ENCODE data around the gene MICB. TPM values are rescaled to one million over a fixed set of nuclear protein-coding genes. Genes with fewer than 3 reads are reported as not detected.
A peak's percentile ranks its signal among the peaks of the same experiment; 100 is the strongest.

MICB gene
- total RNA-seq, 1 experiment from 2014 or later: 13.2 TPM

GRCh38 chr6:31534011-31534410, 36.1 kb downstream of the MICB start:
- H3K9me3 ChIP-seq (ENCODE audit: low read length): no peaks in the 10 kb centered on the region
- H3K9me2 ChIP-seq (replicated peaks; ENCODE audit: insufficient read depth, low read length): no peaks in the 10 kb centered on the region
- DNase-seq: no peak
- H3K27me3 ChIP-seq (ENCODE audit: low read length): no peaks in the 10 kb centered on the region
- H3K79me2 ChIP-seq (ENCODE audit: low read length): peaks cover 17% of the 10 kb centered on the region
- H2AFZ ChIP-seq (ENCODE audit: low read length): no peak overlapping the region
- H3K4me2 ChIP-seq (ENCODE audit: low read depth, low read length, poor library complexity, severe bottlenecking): no peak overlapping the region
- peaks cover 51% of the 10 kb centered on the region for H4K20me1 ChIP-seq (ENCODE audit: insufficient read depth, low read depth, low read length)
- H3K4me3 ChIP-seq (ENCODE audit: low read length): no peak overlapping the region
- H3K4me1 ChIP-seq (ENCODE audit: low read length): peaks cover 6% of the 10 kb centered on the region
- no peak overlapping the region for H3K9ac ChIP-seq (ENCODE audit: low read length)
- no peak overlapping the region for H3K27ac ChIP-seq (ENCODE audit: low read length)
- H3K36me3 ChIP-seq (ENCODE audit: insufficient read depth, low read length): peaks cover 82% of the 10 kb centered on the region

- Histone ChIP-seq H3K9ac (ENCODE audit: low read length) (no peak overlapping the region), H2AFZ (ENCODE audit: low read length) (no peak overlapping the region), H3K27me3 (ENCODE audit: low read length) (no peaks in the 10 kb centered on the region), H3K4me1 (ENCODE audit: low read length) (peaks cover 11% of the 10 kb centered on the region), H3K27ac (ENCODE audit: low read length) (no peak overlapping the region), H4K20me1 (ENCODE audit: insufficient read depth, low read depth, low read length) (peaks cover 57% of the 10 kb centered on the region), H3K9me3 (ENCODE audit: low read length) (no peaks in the 10 kb centered on the region), H3K4me3 (ENCODE audit: low read length) (no peak overlapping the region), H3K4me2 (ENCODE audit: low read depth, low read length, poor library complexity, severe bottlenecking) (no peak overlapping the region), H3K36me3 (ENCODE audit: insufficient read depth, low read length) (peaks cover 88% of the 10 kb centered on the region), H3K79me2 (ENCODE audit: low read length) (peaks cover 23% of the 10 kb centered on the region), H3K9me2 (replicated peaks; ENCODE audit: insufficient read depth, low read length) (no peaks in the 10 kb centered on the region)
- no peak for DNase-seq
Measured at GRCh38 chr6:31534521-31535040, 36.6 kb downstream of the MICB start.

DNA sequence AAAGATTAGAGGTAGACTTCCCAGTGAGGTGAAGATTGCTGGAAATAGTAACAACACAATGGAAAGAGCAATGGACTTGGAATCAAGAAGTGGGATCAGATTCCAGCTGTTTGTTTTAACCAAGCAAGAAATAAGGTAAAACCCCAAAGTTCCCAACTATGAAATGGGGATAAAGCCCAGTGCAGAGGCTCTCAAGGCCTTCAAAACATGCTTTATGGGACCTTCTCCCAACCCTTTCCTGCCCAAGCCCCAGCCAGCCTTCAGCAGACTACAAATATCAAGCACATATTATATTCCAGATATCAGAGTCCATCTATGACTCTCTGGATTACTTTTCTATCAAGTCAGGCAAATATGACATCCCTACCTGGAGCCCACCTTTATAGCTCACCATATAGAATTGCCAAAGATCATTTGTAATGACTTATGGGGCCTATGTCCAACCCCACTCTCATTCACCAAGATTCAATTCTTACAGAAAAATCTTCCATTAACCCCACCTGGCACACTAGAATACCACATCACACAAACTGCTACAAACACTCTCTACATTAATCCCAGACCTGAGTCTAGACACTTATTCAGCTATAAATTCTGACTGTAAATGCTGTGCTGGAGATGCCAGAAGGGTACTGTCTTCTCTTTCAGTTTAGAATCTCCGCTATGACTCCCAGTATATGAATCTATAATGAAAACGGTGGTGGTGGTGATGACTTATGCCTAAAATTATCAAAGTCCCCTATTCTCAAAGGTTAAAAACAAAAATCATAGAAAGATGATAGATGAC, 37.8 kb downstream of the MICB start:
- H4K20me1 ChIP-seq (ENCODE audit: insufficient read depth, low read depth, low read length): peaks cover 65% of the 10 kb centered on the region

GRCh38 chr6:31538805-31539400, 41.0 kb downstream of the MICB start:
- H3K9me2 ChIP-seq (replicated peaks; ENCODE audit: insufficient read depth, low read length): no peaks in the 10 kb centered on the region
- H3K4me2 ChIP-seq (ENCODE audit: low read depth, low read length, poor library complexity, severe bottlenecking): peak overlapping the region; percentile 98
- no peaks in the 10 kb centered on the region for H3K27me3 ChIP-seq (ENCODE audit: low read length)
- no peaks in the 10 kb centered on the region for H3K9me3 ChIP-seq (ENCODE audit: low read length)
- H3K27ac ChIP-seq (ENCODE audit: low read length): no peak overlapping the region
- H3K4me3 ChIP-seq (ENCODE audit: low read length): 0 out of 2 replicates have a peak overlapping the region, but pooled peaks have one; percentile 96
- peaks cover 62% of the 10 kb centered on the region for H3K79me2 ChIP-seq (ENCODE audit: low read length)
- DNase-seq: peak; percentile 41
- H3K4me1 ChIP-seq (ENCODE audit: low read length): peaks cover 38% of the 10 kb centered on the region
- peak overlapping the region; percentile 96; the same call in 1 of the 2 replicates for H3K9ac ChIP-seq (ENCODE audit: low read length)
- H4K20me1 ChIP-seq (ENCODE audit: insufficient read depth, low read depth, low read length): peaks cover 62% of the 10 kb centered on the region
- H3K36me3 ChIP-seq (ENCODE audit: insufficient read depth, low read length): peaks cover 71% of the 10 kb centered on the region
- no peak overlapping the region for H2AFZ ChIP-seq (ENCODE audit: low read length)

More for the DNA sequence above, 37.8 kb downstream of the MICB start:
- no peak overlapping the region for H3K4me3 ChIP-seq (ENCODE audit: low read length)
- H3K27ac ChIP-seq (ENCODE audit: low read length): no peak overlapping the region
- H3K9me2 ChIP-seq (replicated peaks; ENCODE audit: insufficient read depth, low read length): no peaks in the 10 kb centered on the region
- DNase-seq: no peak
- H3K27me3 ChIP-seq (ENCODE audit: low read length): no peaks in the 10 kb centered on the region
- peaks cover 23% of the 10 kb centered on the region for H3K4me1 ChIP-seq (ENCODE audit: low read length)
- peaks cover 34% of the 10 kb centered on the region for H3K79me2 ChIP-seq (ENCODE audit: low read length)
- H3K36me3 ChIP-seq (ENCODE audit: insufficient read depth, low read length): peaks cover 89% of the 10 kb centered on the region
- no peak overlapping the region for H2AFZ ChIP-seq (ENCODE audit: low read length)
- H3K9me3 ChIP-seq (ENCODE audit: low read length): no peaks in the 10 kb centered on the region
- no peak overlapping the region for H3K9ac ChIP-seq (ENCODE audit: low read length)
- H3K4me2 ChIP-seq (ENCODE audit: low read depth, low read length, poor library complexity, severe bottlenecking): no peak overlapping the region

- Histone ChIP-seq H3K9ac (ENCODE audit: low read length) (peak overlapping the region; percentile 96), H3K4me3 (ENCODE audit: low read length) (peak overlapping the region; percentile 96), H3K79me2 (ENCODE audit: low read length) (peaks cover 62% of the 10 kb centered on the region), H3K36me3 (ENCODE audit: insufficient read depth, low read length) (peaks cover 54% of the 10 kb centered on the region), H3K9me3 (ENCODE audit: low read length) (no peaks in the 10 kb centered on the region), H3K4me2 (ENCODE audit: low read depth, low read length, poor library complexity, severe bottlenecking) (peak overlapping the region; percentile 98), H3K9me2 (replicated peaks; ENCODE audit: insufficient read depth, low read length) (no peaks in the 10 kb centered on the region), H4K20me1 (ENCODE audit: insufficient read depth, low read depth, low read length) (peaks cover 46% of the 10 kb centered on the region), H2AFZ (ENCODE audit: low read length) (no peak overlapping the region), H3K27ac (ENCODE audit: low read length) (peak overlapping the region; percentile 95), H3K4me1 (ENCODE audit: low read length) (peaks cover 53% of the 10 kb centered on the region), H3K27me3 (ENCODE audit: low read length) (no peaks in the 10 kb centered on the region)
- no peak for DNase-seq
Measured at GRCh38 chr6:31540640-31541039, 42.7 kb downstream of the MICB start.

DNA sequence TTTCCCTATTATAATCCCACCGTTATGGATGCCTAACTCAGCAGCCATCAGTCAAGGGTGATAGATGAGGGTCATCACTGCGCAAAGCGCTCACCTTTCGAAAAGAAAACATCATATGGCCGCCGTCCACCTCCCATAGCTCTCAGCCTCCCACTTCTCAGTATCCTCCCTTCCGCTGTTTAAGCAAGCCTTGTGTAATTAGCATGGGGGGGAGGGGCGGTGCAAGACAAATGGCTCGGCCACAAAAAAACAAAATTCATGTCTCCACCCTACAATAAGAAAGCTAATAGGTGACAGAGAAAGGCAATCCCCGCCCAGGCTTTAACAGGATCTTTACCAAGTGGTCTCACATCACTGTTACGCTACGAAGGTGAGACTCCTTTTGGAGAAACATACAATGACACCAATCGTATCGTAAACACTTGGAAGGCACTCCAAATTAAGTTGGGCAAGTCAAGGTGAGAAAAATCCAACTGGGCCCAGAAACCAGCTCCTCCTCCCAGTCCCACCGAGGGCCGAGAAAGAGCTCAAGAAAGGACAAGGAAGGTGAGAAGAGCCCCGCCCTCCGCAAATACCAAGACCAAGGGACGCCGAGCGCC, 43.2 kb downstream of the MICB start:
- H3K79me2 ChIP-seq (ENCODE audit: low read length): peaks cover 59% of the 10 kb centered on the region
- peaks cover 58% of the 10 kb centered on the region for H3K4me1 ChIP-seq (ENCODE audit: low read length)
- H3K9me3 ChIP-seq (ENCODE audit: low read length): no peaks in the 10 kb centered on the region
- peak overlapping the region; percentile 96 for H3K9ac ChIP-seq (ENCODE audit: low read length)
- H4K20me1 ChIP-seq (ENCODE audit: insufficient read depth, low read depth, low read length): peaks cover 41% of the 10 kb centered on the region
- H3K9me2 ChIP-seq (replicated peaks; ENCODE audit: insufficient read depth, low read length): no peaks in the 10 kb centered on the region
- no peak overlapping the region for H2AFZ ChIP-seq (ENCODE audit: low read length)
- H3K27ac ChIP-seq (ENCODE audit: low read length): peak overlapping the region; percentile 95
- DNase-seq: peak; percentile 89
- H3K4me2 ChIP-seq (ENCODE audit: low read depth, low read length, poor library complexity, severe bottlenecking): peak overlapping the region; percentile 98
- H3K4me3 ChIP-seq (ENCODE audit: low read length): peak overlapping the region; percentile 96
- H3K27me3 ChIP-seq (ENCODE audit: low read length): no peaks in the 10 kb centered on the region
- peaks cover 49% of the 10 kb centered on the region for H3K36me3 ChIP-seq (ENCODE audit: insufficient read depth, low read length)

DNA sequence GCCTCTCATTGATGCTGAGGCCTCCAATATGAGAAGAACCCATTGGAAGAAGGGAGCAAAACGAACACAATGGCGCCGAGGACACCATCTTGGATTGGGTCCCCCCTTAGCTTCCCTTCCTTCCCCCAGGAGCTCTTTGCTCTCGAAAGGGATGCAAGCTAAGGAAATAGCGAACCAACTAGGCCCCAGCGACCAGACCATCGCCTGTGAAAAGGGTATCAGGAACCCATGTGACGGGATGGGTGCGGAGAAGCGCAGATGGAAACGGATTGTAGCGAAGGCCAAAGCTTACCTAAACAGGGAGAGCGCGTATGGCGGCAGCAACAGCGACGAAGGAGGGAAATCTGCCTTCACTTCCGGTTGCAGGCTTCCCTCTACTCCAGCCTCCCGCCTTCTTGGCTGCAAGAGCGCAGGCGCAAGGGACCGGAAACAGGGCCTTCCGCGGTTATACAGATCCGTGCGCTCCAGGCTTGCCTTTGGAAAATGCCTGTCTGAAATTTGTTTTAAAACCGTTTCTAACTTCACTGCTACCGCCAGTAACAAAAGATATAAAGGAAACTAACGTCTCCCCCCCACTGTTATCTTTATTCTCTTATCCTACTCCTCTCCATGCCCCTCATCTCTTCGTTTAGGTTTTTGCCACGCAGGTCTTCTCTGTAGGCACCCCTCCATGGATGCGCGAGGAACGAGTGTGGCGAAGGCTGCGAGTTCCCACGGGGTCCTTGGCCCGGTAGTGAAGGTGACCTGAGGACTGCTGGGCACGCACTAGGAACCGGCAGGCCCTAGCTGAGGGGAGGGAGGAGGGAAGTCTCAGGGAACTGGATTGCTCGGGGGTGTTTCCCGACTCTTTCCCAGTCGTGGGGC, 43.9 kb downstream of the MICB start, which contains the start of gene DDX39B:
Gene DDX39B, minus strand, starts transcription at position 346 of the 864 bp plus-strand sequence. CDS start 1,471 bp downstream, outside the sequence.
- Histone ChIP-seq H3K4me2 (ENCODE audit: low read depth, low read length, poor library complexity, severe bottlenecking) (peak within 1 kb of the TSS; percentile 98), H3K4me1 (ENCODE audit: low read length) (peaks cover 64% of the 10 kb centered on the region), H3K27ac (ENCODE audit: low read length) (peak within 1 kb of the TSS; percentile 95), H3K9me2 (replicated peaks; ENCODE audit: insufficient read depth, low read length) (no peaks in the 10 kb centered on the region), H3K27me3 (ENCODE audit: low read length) (no peaks in the 10 kb centered on the region), H3K4me3 (ENCODE audit: low read length) (peak within 1 kb of the TSS; percentile 96), H3K36me3 (ENCODE audit: insufficient read depth, low read length) (peaks cover 42% of the 10 kb centered on the region), H3K9me3 (ENCODE audit: low read length) (no peaks in the 10 kb centered on the region), H3K79me2 (ENCODE audit: low read length) (peaks cover 55% of the 10 kb centered on the region), H2AFZ (ENCODE audit: low read length) (no peak within 1 kb of the TSS), H3K9ac (ENCODE audit: low read length) (peak within 1 kb of the TSS; percentile 96), H4K20me1 (ENCODE audit: insufficient read depth, low read depth, low read length) (peaks cover 34% of the 10 kb centered on the region)
- DNase-seq: peak; percentile 98
